Hepatocyte (in vitro differentiated cells): Measurements from ENCODE around the gene MCAT. TPM values are rescaled to one million over a fixed set of nuclear protein-coding genes. Genes with fewer than 3 reads are reported as not detected.

Source experiments
- DNase-seq: peaks from one replicate; pipeline ENCODE4 v3.0.0-alpha.2; 2016; ENCODE audit warnings: low spot score
- H2AFZ ChIP-seq: fragments of 200-600 bp; sonication (generic); 2 replicates; pipeline ENCODE4 v1.6.0; 2016; ENCODE audit warnings: antibody characterized with exemption, mild to moderate bottlenecking
- H3K27ac ChIP-seq: fragments of 200-600 bp; sonication (generic); 2 replicates; pipeline ENCODE4 v1.5.1; 2016; ENCODE audit warnings: mild to moderate bottlenecking
- H3K27me3 ChIP-seq: fragments of 200-600 bp; sonication (generic); 2 replicates; pipeline ENCODE4 v1.6.1; 2016
- H3K36me3 ChIP-seq: fragments of 200-600 bp; sonication (generic); replicated peaks from 2 replicates; pipeline ENCODE4 v1.5.1; 2016; ENCODE audit warnings: low read depth; ENCODE audit not compliant: insufficient read depth
- H3K4me1 ChIP-seq: fragments of 200-600 bp; sonication (generic); 2 replicates; pipeline ENCODE4 v1.5.1; 2016; ENCODE audit warnings: mild to moderate bottlenecking, moderate library complexity; ENCODE audit not compliant: insufficient read depth
- H3K4me2 ChIP-seq: fragments of 200-600 bp; sonication (generic); 2 replicates; pipeline ENCODE4 v1.6.0; 2016
- H3K4me3 ChIP-seq: fragments of 200-600 bp; sonication (generic); 2 replicates; pipeline ENCODE4 v1.5.1; 2016; ENCODE audit warnings: mild to moderate bottlenecking
- H3K79me2 ChIP-seq: fragments of 200-600 bp; sonication (generic); 2 replicates; pipeline ENCODE4 v1.6.0; 2017; ENCODE audit warnings: mild to moderate bottlenecking
- H3K9me2 ChIP-seq: fragments of 200-600 bp; sonication (generic); replicated peaks from 2 replicates; pipeline ENCODE4 v1.6.0; 2017; ENCODE audit warnings: mild to moderate bottlenecking; ENCODE audit not compliant: insufficient read depth
- H3K9me3 ChIP-seq: fragments of 200-600 bp; sonication (generic); 2 replicates; pipeline ENCODE4 v1.5.1; 2016; ENCODE audit warnings: low read depth, mild to moderate bottlenecking
- H4K20me1 ChIP-seq: fragments of 200-600 bp; sonication (generic); 2 replicates; pipeline ENCODE4 v1.6.0; 2016; ENCODE audit warnings: mild to moderate bottlenecking; ENCODE audit not compliant: insufficient read depth, poor library complexity, severe bottlenecking
- CTCF ChIP-seq: fragments of 200-600 bp; sonication (generic); IDR thresholded peaks from 2 replicates; pipeline ENCODE4 v1.5.1; 2016; ENCODE audit warnings: antibody characterized with exemption, mild to moderate bottlenecking; ENCODE audit not compliant: poor library complexity
- EZH2 ChIP-seq: fragments of 200-600 bp; sonication (generic); IDR thresholded peaks from 2 replicates; pipeline ENCODE4 v1.6.1; 2016; ENCODE audit warnings: antibody characterized with exemption, mild to moderate bottlenecking, borderline replicate concordance
- EZH2phosphoT487 ChIP-seq: fragments of 200-600 bp; sonication (generic); IDR thresholded peaks from one replicate; pipeline ENCODE4 v1.6.1; 2018; ENCODE audit warnings: antibody characterized with exemption, mild to moderate bottlenecking, low read depth, moderate library complexity; ENCODE audit not compliant: unreplicated experiment, severe bottlenecking
- WGBS: methylation state at CpG from one replicate; pipeline ENCODE4 v1.1.6; 2016; ENCODE audit warnings: low lambda C conversion rate; ENCODE audit errors: missing lambda C conversion rate; 5-methylcytosine and 5-hydroxymethylcytosine counted together
- polyA plus RNA-seq: library from polyadenylated mRNA; unstranded; fragments of >200 nt; fragmentation: Nextera tagmentation; extraction: Ambion mirVana; gene quantifications from 2 replicates; pipeline ENCODE4 v1.2.1, GENCODE V29; 2016
- total RNA-seq: library from RNA; depleted of rRNA; stranded (reverse); fragments of >200 nt; gene quantifications from 2 replicates; pipeline ENCODE4 v1.2.3, GENCODE V29; 2014

The MCAT gene
- total and polyA plus RNA-seq, 2 experiments from 2014 or later, result 16.9 to 24.9 TPM

GRCh38 chr22:43154887-43155536 is 11.8 kb upstream of the MCAT start:
- Histone ChIP-seq H4K20me1 (no peaks in the 10 kb centered on the region), H3K79me2 (no peaks in the 10 kb centered on the region)
- no peak for TF ChIP-seq EZH2
- TF ChIP-seq EZH2phosphoT487, result no peak
- TF ChIP-seq CTCF, result no peak

DNA sequence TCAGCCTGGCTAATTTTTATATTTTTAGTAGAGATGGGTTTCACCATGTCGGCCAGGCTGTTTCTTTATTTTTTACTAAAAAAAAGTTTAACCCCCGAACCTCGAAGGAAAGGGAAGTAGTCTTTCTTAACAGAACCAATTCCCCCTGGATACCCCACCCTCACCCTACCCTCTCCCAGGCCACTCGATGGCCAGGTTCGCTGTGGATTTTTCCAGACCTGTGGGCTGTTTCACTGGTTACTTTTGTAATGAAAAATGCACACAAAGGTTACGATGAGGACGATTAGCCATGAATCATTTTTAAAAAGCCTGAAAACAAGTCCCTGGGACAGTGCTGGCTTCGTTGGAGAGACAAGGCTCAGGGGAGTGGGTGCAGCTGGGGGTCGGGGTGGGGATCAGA is 10.7 kb upstream of the MCAT start:
- H3K4me1 ChIP-seq, result peaks cover 11% of the 10 kb centered on the region
- WGBS, result 93% methylated on average over 9 of the region's 9 CpGs

More at GRCh38 chr22:43154887-43155536, 11.8 kb upstream of the MCAT start:
- Histone ChIP-seq H3K27me3 (no peaks in the 10 kb centered on the region), H3K9me2 (no peaks in the 10 kb centered on the region), H3K9me3 (no peaks in the 10 kb centered on the region), H3K36me3 (no peaks in the 10 kb centered on the region), H3K27ac (no peak overlapping the region), H2AFZ (no peak overlapping the region), H3K4me3 (no peak overlapping the region), H3K4me1 (peaks cover 11% of the 10 kb centered on the region), H3K4me2 (no peak overlapping the region)
- WGBS, result 88% methylated on average over 26 of the region's 27 CpGs
- no peak for DNase-seq

DNA sequence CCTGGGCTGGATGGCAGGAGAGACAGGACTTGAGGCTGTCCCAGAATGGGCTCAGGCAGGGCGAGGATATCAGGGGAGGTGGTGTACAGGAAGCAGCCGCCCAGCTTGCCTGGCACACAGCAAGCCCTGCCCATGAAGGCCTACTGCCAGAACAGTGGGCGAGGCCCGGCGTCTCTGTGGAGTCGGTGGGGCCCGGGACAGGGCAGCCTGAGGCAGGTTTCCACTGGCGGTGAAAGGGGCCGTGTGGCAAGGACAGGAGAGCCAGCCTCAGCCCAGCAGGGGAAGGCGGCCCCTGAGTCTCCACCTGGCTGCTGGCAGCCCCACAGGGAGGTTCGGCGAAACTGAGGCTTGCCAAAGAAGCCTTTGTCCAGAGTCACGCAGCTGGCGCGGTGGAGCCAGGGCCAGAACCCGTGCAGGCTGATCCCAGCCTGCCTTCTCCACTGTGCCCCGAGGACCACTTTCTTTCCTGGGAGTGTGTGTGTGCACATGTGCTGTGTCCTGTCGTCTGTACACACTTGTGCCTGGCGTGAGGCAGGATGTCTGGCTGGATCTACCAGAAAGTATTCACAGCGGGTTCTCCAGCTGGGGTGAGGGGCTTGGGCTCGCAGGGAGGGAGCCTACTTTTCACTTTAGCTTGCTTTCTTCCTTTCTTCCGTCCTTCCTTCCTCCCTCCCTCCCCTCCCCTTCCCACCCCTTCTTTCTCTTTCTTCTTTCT is 9.3 kb upstream of the MCAT start:
- Histone ChIP-seq H4K20me1 (no peaks in the 10 kb centered on the region), H3K9me2 (no peaks in the 10 kb centered on the region), H3K27ac (peak overlapping the region; percentile 88), H3K4me2 (peak overlapping the region; percentile 99), H3K9me3 (no peaks in the 10 kb centered on the region), H3K79me2 (no peaks in the 10 kb centered on the region), H3K4me3 (peak overlapping the region; percentile 73), H3K27me3 (no peaks in the 10 kb centered on the region), H2AFZ (no peak overlapping the region), H3K4me1 (peaks cover 11% of the 10 kb centered on the region), H3K36me3 (no peaks in the 10 kb centered on the region)
- TF ChIP-seq EZH2 (no peak), CTCF (no peak), EZH2phosphoT487 (no peak)
- WGBS, result 64% methylated on average over 21 of the region's 22 CpGs
- peak; percentile 58 for DNase-seq

More for the DNA sequence above, 10.7 kb upstream of the MCAT start:
- H3K9me3 ChIP-seq, result no peaks in the 10 kb centered on the region
- no peak overlapping the region for H2AFZ ChIP-seq
- no peaks in the 10 kb centered on the region for H3K36me3 ChIP-seq
- H3K27me3 ChIP-seq, result no peaks in the 10 kb centered on the region
- no peaks in the 10 kb centered on the region for H4K20me1 ChIP-seq
- TF ChIP-seq EZH2 (no peak), EZH2phosphoT487 (no peak), CTCF (no peak)
- H3K79me2 ChIP-seq, result no peaks in the 10 kb centered on the region
- no peak overlapping the region for H3K4me3 ChIP-seq
- H3K9me2 ChIP-seq, result no peaks in the 10 kb centered on the region
- H3K4me2 ChIP-seq, result no peak overlapping the region
- no peak for DNase-seq
- no peak overlapping the region for H3K27ac ChIP-seq
